HEK293T (cell line): ENCODE data around the gene MAML2.

Source experiments
- BHLHE40 ChIP-seq: fragments of 450-650 bp; IDR thresholded peaks from 2 replicates; pipeline ENCODE4 v1.6.1; 2016; ENCODE audit warnings: mild to moderate bottlenecking, moderate library complexity, borderline replicate concordance
- FOXA1 ChIP-seq: fragments of 450-650 bp; IDR thresholded peaks from 2 replicates; pipeline ENCODE4 v1.6.1; 2016; ENCODE audit warnings: mild to moderate bottlenecking
- FOXM1 ChIP-seq: fragments of 450-650 bp; IDR thresholded peaks from 2 replicates; pipeline ENCODE4 v1.6.1; 2017; ENCODE audit warnings: mild to moderate bottlenecking, borderline replicate concordance
- LEF1 ChIP-seq: fragments of 450-650 bp; IDR thresholded peaks from 2 replicates; pipeline ENCODE4 v1.6.1; 2017; ENCODE audit warnings: mild to moderate bottlenecking, borderline replicate concordance
- PKNOX1 ChIP-seq: fragments of 450-650 bp; IDR thresholded peaks from 2 replicates; pipeline ENCODE4 v1.6.1; 2016
- SP1 ChIP-seq: fragments of 450-650 bp; IDR thresholded peaks from 2 replicates; pipeline ENCODE4 v1.6.1; 2017
- TARDBP ChIP-seq: fragments of 450-650 bp; IDR thresholded peaks from 2 replicates; pipeline ENCODE4 v1.6.1; 2016

- TF ChIP-seq LEF1 (no peak), FOXM1 (no peak), PKNOX1 (no peak), BHLHE40 (no peak), TARDBP (no peak), SP1 (no peak), FOXA1 (no peak)
Observed at GRCh38 chr11:96271777-96272176, 71.2 kb downstream of the MAML2 start.
